GF-D8 (cell line): Measurements from ENCODE around the gene SLC10A1.
"Not testable (repeated sequence)": the region's sequence is repeated elsewhere in the genome, so short reads cannot be mapped to it uniquely, and the experiment has no call there.

Source experiments
- DNase-seq: peaks from one replicate; lab custom pipeline; 2025; lab: John Stamatoyannopoulos, UW

SLC10A1 gene

GRCh38 chr14:69796797-69797500 is at the start of gene SLC10A1:
Gene SLC10A1 (minus strand): TSS chr14:69797241. CDS start chr14:69797155, 86 bp downstream.
- DNase-seq, result no peak

- DNase-seq, result no peak
Observed at GRCh38 chr14:69845787-69846186, 48.7 kb upstream of the SLC10A1 start.

GRCh38 chr14:69845050-69845581 is 48.1 kb upstream of the SLC10A1 start:
- DNase-seq, result no peak

GRCh38 chr14:69844171-69844570 is 47.1 kb upstream of the SLC10A1 start:
- no peak for DNase-seq

- no peak for DNase-seq
Observed at GRCh38 chr14:69842686-69843420, 45.8 kb upstream of the SLC10A1 start.

- DNase-seq, result no peak
Observed at GRCh38 chr14:69841656-69842055, 44.6 kb upstream of the SLC10A1 start.

GRCh38 chr14:69839661-69840060 is 42.6 kb upstream of the SLC10A1 start:
- no peak for DNase-seq

GRCh38 chr14:69838881-69839416 is 41.9 kb upstream of the SLC10A1 start:
- no peak for DNase-seq

GRCh38 chr14:69828879-69829278 is 31.8 kb upstream of the SLC10A1 start:
- DNase-seq, result no peak

- DNase-seq, result no peak
Observed at GRCh38 chr14:69828354-69828753, 31.3 kb upstream of the SLC10A1 start.

GRCh38 chr14:69827560-69827959 is 30.5 kb upstream of the SLC10A1 start:
- no peak for DNase-seq

GRCh38 chr14:69822456-69822855 is 25.4 kb upstream of the SLC10A1 start:
- DNase-seq, result no peak

- DNase-seq, result no peak
Observed at GRCh38 chr14:69820991-69821390, 23.9 kb upstream of the SLC10A1 start.

GRCh38 chr14:69819607-69820006 is 22.6 kb upstream of the SLC10A1 start:
- no peak for DNase-seq

GRCh38 chr14:69818758-69819191 is 21.7 kb upstream of the SLC10A1 start:
- no peak for DNase-seq

GRCh38 chr14:69816216-69816615 is 19.2 kb upstream of the SLC10A1 start:
- no peak for DNase-seq

- no peak for DNase-seq
Observed at GRCh38 chr14:69815556-69815955, 18.5 kb upstream of the SLC10A1 start.

- no peak for DNase-seq
Observed at GRCh38 chr14:69814397-69814796, 17.4 kb upstream of the SLC10A1 start.

GRCh38 chr14:69813346-69813745 is 16.3 kb upstream of the SLC10A1 start:
- not testable (repeated sequence) for DNase-seq

GRCh38 chr14:69812711-69813110 is 15.7 kb upstream of the SLC10A1 start:
- DNase-seq, result no peak

GRCh38 chr14:69811868-69812252 is 14.8 kb upstream of the SLC10A1 start:
- no peak for DNase-seq

GRCh38 chr14:69811227-69811867 is 14.3 kb upstream of the SLC10A1 start:
- no peak for DNase-seq
